Middle frontal gyrus (tissue), 1 donor: ENCODE data around the gene ABLIM2.
A peak's percentile ranks its signal among the peaks of the same experiment; 100 is the strongest.

Experiments
- DNase-seq: peaks from one replicate; pipeline ENCODE4 v3.0.0-alpha.2; 2015; ENCODE audit warnings: low spot score; ENCODE audit errors: extremely low spot score

Gene ABLIM2

DNA sequence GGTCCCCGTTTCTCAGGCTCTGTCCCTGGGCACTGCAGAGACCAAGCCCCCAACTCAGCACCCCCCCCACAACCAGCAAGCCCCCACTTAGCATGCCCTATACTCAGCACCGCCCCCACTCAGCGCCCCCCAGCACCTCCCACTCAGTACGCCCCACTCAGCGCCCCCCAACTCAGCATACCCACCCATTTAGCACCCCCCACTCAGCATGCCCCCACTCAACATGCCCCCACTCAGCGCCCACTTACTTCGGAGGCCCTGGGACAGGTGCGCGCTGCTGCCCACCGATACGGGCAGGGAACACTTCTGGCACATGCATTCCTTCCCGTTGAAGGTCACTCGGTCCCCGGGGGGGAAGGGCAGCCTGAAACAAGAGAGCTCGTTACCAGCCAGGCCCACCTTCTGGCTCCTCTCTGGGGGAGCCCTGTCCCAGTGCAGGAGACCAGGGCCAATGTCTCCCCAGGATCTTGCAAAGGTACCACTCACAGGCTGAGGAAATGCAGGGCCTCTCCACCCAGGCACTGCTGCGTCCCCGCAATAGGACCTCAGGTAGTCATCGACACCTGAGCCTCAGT is 70.6 kb downstream of the ABLIM2 start:
- DNase-seq = no peak

GRCh38 chr4:8086783-8087445 is 71.7 kb downstream of the ABLIM2 start:
- no peak for DNase-seq

- no peak for DNase-seq
These were observed 73.0 kb downstream of the ABLIM2 start for GRCh38 chr4:8085491-8086117.

DNA sequence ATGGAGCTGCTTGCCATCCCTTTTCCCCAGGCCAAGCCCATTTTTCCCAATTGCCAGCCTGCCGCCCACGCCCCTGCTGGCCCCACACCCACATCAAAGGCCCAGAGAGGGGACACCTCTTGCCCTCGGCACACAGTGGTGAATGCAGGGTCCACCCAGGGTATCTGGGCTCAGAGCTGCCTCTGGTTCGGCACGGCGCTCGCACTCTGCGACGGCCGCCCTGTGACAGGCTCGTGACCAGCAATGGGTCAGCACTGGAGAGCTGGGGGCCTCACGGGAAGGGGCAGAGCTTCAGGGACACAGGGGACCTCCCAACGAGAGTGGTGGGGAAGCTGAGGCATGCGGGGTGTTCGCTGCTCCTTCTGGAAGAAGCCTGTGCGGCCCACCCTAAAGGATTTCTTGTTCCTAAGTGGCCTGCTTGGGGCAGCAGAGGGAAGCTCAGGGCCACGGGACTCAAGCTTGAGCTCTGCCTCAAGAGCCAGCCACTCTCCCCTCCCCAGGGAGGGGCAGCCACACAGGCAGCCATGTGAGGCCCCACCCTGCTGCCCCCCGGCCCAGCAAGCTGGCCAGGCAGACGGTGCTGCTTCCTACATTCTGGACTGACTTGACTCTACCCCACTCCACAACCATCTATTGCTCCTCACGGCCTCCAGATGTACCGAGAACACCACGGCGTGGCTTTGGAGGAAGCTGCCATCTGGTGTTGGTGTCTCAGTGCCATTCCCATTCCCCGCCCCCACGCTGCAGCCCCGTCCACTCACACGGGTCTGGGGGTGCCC is 73.7 kb downstream of the ABLIM2 start:
- DNase-seq = no peak

GRCh38 chr4:8084031-8084660 is 74.5 kb downstream of the ABLIM2 start:
- no peak for DNase-seq

GRCh38 chr4:8083086-8083825 is 75.4 kb downstream of the ABLIM2 start:
- no peak for DNase-seq

DNA sequence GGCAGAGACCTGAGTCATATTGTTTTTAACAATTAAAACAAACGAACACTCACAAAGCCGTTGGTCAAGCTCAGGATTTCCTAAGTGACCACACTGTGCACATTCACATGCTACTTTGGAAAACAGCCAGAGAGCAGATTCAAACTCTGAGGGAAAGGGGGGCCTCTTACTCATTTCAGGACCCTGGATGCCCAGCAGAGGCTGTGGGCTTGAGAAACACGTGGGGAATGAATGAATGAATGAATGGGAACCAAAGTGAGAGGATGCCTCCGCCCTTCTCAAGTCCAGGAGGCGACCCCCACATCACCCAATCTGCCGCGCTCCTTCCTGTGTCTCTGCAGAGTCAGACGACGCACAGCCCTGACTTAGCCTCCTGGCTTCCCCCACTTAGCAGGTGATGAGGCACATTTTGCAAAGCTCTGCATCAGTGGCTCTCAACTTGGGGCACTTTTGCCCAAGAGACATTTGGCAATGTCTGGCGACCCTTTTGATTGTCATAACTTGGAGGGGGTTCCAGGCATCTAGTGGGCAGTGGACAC is 76.0 kb downstream of the ABLIM2 start:
- DNase-seq = no peak

GRCh38 chr4:8081621-8082516 is 76.7 kb downstream of the ABLIM2 start:
- DNase-seq = no peak

GRCh38 chr4:8081171-8081570 is 77.4 kb downstream of the ABLIM2 start:
- DNase-seq = no peak

DNA sequence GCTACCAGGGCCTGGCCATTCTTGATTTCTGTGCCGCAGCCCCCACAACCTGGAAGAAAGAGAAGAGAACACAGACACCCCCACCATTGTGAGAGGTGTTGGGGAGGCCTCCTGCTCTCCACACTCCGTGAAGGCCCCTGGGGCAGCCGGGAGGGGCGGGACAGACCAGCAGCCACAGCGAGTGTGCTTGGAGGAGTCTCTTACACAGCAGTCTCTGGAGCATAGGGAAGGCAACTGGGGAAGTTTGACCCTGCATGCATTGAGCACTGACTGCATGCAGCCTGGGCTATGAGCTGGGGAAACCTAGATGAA is 77.9 kb downstream of the ABLIM2 start:
- no peak for DNase-seq

- DNase-seq = no peak
These were observed 78.5 kb downstream of the ABLIM2 start for GRCh38 chr4:8079916-8080753.

GRCh38 chr4:8079031-8079885 is 79.4 kb downstream of the ABLIM2 start:
- peak; percentile 40 for DNase-seq

GRCh38 chr4:8078610-8079015 is 80.0 kb downstream of the ABLIM2 start:
- no peak for DNase-seq

DNA sequence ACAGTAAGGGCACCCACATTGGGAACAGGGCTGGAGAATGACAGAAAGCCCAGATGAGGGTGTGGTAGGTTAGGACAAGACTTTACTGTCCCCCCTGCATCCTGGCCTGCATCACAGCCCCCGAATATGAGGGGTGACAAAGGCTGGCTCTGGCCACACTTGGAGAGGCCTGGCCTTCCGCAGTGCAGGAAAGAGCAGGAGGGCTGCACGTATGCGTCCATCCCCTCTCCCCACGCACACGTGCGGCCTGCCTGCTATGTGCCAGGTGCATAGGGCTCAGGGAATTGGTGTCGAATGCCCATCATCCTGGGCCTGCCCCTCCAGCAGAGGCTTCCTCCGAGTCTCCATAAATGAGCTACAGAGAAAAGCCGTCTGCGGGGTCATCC is 80.5 kb downstream of the ABLIM2 start:
- no peak for DNase-seq

GRCh38 chr4:8077181-8078108 is 81.2 kb downstream of the ABLIM2 start:
- DNase-seq = no peak

- no peak for DNase-seq
These were observed 82.6 kb downstream of the ABLIM2 start for GRCh38 chr4:8076023-8076422.
